Mucosa of stomach (tissue), 1 donor: ENCODE measurements around the gene VPS37D.

ENCODE experiments used
- H3K27me3 ChIP-seq: one replicate; pipeline ENCODE4 v1.7.0; 2013; ENCODE audit warnings: mild to moderate bottlenecking, low read length; ENCODE audit not compliant: control insufficient read depth, insufficient read depth
- H3K36me3 ChIP-seq: one replicate; pipeline ENCODE4 v1.7.0; 2013; ENCODE audit warnings: low read length; ENCODE audit not compliant: control insufficient read depth, insufficient read depth
- H3K4me1 ChIP-seq: one replicate; pipeline ENCODE4 v1.7.0; 2013; ENCODE audit warnings: mild to moderate bottlenecking, low read length; ENCODE audit not compliant: control insufficient read depth, insufficient read depth
- H3K4me3 ChIP-seq: one replicate; pipeline ENCODE4 v1.7.0; 2013; ENCODE audit warnings: low read length
- H3K9ac ChIP-seq: one replicate; pipeline ENCODE4 v1.7.0; 2013; ENCODE audit warnings: mild to moderate bottlenecking, low read length, moderate library complexity
- H3K9me3 ChIP-seq: one replicate; pipeline ENCODE4 v1.7.0; 2013; ENCODE audit warnings: mild to moderate bottlenecking, low read length, moderate library complexity; ENCODE audit not compliant: control insufficient read depth
- donor health status: Pancreatic carcinoma.

VPS37D gene

DNA sequence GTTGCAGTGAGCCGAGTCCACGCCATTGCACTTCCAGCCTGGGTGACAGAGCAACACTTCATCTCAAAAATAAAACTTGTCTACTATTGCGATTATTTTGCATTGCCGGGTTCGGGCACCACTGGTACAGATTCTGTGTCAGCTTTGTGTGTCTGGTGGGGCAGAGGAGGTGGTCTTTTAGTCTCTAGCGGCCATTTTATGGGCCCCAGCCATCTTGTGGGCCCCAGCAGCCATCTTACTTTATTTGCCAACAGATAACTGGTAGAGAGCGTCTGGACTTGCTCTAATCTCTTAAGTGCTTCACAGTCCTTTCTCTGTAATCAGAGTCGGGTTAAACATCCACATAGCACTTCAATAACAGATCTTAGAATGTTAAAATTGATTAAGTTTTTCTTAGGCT is 20.7 kb downstream of the VPS37D start:
- H3K9me3 ChIP-seq, result no peaks in the 10 kb centered on the region
- no peaks in the 10 kb centered on the region for H3K27me3 ChIP-seq
- H3K4me3 ChIP-seq, result no peak overlapping the region
- no peak overlapping the region for H3K9ac ChIP-seq
- H3K36me3 ChIP-seq, result peaks cover 8% of the 10 kb centered on the region
- H3K4me1 ChIP-seq, result peaks cover 4% of the 10 kb centered on the region

DNA sequence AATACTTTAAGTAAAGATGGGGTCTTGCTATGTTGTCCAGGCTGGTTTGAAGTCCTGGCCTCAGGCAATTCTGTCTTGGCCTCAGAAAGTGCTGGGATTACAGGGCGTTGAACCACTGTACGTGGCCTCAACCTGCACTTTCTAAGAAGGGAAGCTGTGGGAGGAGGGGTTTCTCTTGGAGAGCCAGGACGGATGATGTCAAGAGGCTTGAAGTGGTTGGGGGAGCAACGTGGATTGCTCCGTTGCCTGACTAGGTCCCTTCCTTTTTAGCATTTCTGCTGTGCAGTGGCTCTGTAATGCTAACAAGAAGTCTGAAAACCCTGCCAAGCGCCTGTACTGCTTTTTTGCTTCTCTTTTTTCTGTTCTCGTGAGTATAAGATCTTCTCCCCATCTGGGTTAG is 23.0 kb downstream of the VPS37D start:
- Histone ChIP-seq H3K9ac (no peak overlapping the region), H3K36me3 (peaks cover 16% of the 10 kb centered on the region), H3K4me1 (no peaks in the 10 kb centered on the region)

DNA sequence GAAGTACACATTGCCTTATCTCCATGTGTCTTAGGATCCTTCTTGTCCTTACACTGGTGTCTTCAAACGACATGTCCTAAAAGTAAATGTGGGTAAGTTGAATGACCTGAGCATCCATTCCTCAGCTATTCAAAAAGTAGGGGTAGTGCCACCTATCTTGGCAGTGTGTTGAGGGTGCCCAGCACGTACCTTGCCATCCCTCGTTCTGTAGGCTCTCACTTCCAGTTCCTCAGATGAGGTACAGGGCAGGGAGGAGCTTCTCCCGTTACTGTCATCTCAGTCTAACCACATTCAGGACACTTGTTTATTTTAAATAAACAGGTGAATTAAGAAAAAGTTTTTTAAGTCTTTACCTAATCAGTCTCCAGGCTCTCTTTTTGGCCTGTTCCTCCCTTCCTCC is 28.7 kb downstream of the VPS37D start:
- Histone ChIP-seq H3K9me3 (no peaks in the 10 kb centered on the region), H3K27me3 (no peaks in the 10 kb centered on the region), H3K4me3 (no peak overlapping the region), H3K9ac (no peak overlapping the region), H3K4me1 (peaks cover 4% of the 10 kb centered on the region), H3K36me3 (peaks cover 21% of the 10 kb centered on the region)

More for the DNA sequence above, 23.0 kb downstream of the VPS37D start:
- no peaks in the 10 kb centered on the region for H3K27me3 ChIP-seq
- H3K9me3 ChIP-seq, result no peaks in the 10 kb centered on the region
- no peak overlapping the region for H3K4me3 ChIP-seq

DNA sequence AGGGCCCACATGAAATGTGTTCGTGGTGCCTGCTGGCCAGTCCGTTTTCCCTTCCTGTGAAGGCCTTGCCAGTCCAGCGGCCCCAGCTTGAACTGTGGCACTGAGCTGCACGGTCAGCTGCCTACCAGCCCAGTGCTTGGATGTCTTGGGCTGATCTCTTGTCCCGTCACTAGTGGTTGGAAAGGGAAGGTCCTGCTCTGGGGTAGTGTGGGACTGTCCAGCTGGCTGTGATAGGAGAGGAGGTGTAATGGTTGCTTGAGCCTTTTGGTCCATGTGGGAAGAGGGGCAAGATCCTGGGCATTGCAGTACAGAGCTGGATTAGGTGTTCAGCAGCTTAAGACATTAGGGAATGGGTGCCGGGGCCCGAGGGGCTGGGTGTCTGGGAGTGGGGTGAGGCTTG is 30.8 kb downstream of the VPS37D start:
- no peak overlapping the region for H3K4me3 ChIP-seq
- peaks cover 13% of the 10 kb centered on the region for H3K36me3 ChIP-seq
- H3K9me3 ChIP-seq, result no peaks in the 10 kb centered on the region
- no peaks in the 10 kb centered on the region for H3K27me3 ChIP-seq
- no peak overlapping the region for H3K9ac ChIP-seq
- H3K4me1 ChIP-seq, result peaks cover 5% of the 10 kb centered on the region

DNA sequence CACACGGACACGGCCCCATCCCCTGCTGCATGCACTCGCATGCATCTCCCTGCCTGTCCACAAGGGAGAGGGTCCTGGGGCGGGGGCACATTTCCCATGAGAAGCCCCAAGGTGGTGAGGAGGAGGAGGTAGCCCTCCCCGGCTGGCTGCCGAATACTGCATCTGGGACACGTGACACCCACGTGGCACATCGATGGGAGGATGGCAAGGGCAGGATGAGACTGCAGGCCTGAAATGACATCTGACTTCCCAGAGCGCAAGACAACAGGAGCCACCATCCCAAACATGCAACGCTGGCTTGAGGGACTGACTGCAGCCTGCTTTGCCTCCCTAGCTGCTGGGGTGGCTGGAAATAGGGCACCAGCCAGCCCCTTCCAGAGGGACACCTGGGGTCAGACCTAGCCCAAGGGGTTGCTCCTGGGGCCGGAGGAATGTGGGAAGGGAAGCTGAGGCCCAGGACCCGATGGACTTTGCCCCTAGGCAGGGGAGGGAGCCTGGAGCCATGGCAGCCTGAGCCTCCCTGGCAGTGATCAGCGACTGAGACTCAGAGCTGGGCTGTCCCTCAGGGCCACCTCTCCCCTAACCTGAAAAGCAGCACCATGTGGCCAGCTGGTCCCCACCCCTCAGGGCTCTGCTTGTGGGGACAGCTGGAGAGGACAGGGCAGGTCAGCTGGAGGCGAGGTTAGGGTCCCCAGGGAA is 31.9 kb downstream of the VPS37D start:
- Histone ChIP-seq H3K36me3 (peaks cover 10% of the 10 kb centered on the region), H3K4me3 (no peak overlapping the region), H3K9ac (no peak overlapping the region), H3K9me3 (no peaks in the 10 kb centered on the region), H3K4me1 (peaks cover 14% of the 10 kb centered on the region), H3K27me3 (no peaks in the 10 kb centered on the region)

DNA sequence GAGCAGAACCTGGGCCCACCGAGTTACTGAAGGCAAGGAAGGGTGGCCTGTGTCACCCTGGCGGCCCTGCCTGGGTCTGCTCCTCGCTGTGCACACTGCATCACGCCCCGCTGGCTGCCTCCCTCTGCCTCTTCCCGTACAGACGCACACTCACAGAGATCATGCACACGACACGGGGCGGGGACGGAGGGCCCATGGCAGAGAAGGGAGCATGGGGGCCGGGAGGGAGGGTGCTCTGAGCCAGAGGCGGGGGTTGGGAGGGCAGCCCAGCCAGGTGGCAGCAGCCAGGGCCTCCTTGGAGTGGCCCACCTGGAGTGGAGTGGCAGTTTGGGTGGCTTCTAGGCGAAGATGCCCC is 32.4 kb downstream of the VPS37D start:
- Histone ChIP-seq H3K36me3 (peaks cover 6% of the 10 kb centered on the region), H3K27me3 (no peaks in the 10 kb centered on the region), H3K9ac (no peak overlapping the region), H3K9me3 (no peaks in the 10 kb centered on the region), H3K4me1 (peaks cover 19% of the 10 kb centered on the region), H3K4me3 (no peak overlapping the region)

DNA sequence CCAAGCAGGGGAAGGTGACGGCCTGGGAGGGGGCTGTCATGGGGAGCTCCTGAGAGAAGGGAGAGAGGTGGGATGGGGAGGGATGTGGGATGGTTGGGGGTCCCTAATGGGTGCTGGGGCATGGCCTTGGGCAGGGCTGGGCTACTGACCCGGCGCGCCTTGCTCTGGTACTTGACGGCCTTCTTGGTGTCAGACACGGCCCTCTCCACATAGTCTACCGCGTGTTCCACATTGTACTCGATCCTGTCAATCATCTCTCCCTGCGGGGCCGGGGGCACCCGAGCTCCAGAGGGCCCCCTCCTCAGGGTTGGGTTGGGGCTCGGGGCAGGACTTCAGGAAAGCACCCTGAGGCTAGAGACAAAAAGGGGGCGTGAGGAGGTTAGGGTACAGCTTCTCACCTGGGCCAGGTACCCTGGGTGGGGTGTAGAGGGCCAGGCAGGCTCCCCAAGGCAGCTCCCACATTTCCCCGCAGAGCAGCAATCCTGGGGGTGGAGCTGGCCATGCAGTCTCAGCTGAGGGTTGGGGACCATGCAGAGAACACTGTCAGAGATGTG is 33.0 kb downstream of the VPS37D start:
- Histone ChIP-seq H3K4me1 (peaks cover 25% of the 10 kb centered on the region), H3K9me3 (no peaks in the 10 kb centered on the region), H3K36me3 (peaks cover 6% of the 10 kb centered on the region), H3K4me3 (no peak overlapping the region), H3K27me3 (no peaks in the 10 kb centered on the region), H3K9ac (no peak overlapping the region)

DNA sequence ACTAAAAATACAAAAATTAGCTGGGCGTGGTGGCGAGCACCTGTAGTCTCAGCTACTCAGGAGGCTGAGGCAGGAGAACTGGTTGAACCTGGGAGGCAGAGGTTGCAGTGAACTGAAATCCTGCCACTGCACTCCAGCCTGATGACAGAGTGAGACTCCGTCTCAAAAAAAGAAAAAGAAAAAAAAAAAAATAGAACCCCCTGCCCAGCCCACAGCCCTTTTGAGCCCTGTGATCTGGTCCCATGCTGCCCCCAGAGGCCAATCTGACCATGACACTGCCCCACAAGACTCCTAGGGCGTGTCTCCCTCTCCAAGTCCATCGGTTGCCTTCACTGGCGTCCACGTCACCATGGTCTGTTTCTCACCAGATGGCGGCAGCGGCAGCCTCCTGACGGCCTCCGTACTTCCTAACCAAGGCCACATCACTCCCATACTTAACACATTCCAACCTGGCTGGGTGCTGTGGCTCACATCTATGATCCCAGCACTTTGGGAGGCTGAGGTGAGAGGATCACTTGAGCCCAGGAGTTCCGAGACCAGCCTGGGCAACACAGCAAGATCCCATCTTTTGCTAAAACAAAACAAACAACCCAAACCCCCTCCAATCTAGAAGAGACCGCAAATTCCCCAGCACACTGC is 33.8 kb downstream of the VPS37D start:
- Histone ChIP-seq H3K27me3 (no peaks in the 10 kb centered on the region), H3K9ac (no peak overlapping the region), H3K4me3 (no peak overlapping the region), H3K9me3 (no peaks in the 10 kb centered on the region), H3K36me3 (peaks cover 6% of the 10 kb centered on the region), H3K4me1 (peaks cover 33% of the 10 kb centered on the region)

DNA sequence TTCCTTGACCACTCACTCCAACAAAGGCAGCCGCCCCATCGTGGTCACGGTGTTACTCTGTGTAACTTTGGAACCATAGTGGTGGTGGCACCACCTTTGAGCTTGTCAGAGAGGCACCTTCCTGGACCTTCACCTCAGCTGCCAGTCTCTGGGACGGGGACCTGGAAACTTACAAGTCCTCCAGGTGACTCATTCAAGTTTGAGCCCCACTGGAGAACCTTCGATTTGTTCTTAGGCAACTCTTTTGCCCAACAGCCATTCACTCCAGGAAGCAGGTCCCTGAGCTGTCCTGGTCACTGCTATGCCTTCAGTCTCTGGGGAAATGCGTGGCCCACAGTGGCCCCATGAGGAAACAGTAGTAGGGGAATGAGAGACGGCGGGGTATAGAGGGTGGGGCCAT is 34.6 kb downstream of the VPS37D start:
- Histone ChIP-seq H3K4me1 (peaks cover 40% of the 10 kb centered on the region), H3K27me3 (no peaks in the 10 kb centered on the region), H3K36me3 (peaks cover 6% of the 10 kb centered on the region), H3K4me3 (no peak overlapping the region), H3K9ac (no peak overlapping the region), H3K9me3 (no peaks in the 10 kb centered on the region)

DNA sequence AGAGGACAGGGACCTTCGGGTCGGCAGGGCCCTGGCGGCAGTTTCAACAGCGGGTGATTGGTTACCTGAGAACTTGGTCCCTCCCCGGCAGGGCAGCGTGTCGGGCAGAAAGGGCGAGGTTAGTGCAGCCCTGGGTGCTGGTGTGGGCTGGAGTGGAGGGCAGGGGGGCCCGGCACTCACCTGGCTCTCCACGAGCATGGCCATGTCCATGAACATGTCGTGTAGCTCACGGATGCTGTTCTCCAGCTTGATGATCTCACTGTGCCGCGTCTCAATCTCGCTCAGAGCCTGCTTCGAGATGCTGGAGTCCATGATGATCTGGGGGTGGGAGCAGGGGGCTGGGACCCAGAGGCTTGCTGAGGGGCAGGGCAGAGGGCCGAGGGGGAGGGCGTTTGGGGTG is 35.0 kb downstream of the VPS37D start:
- peaks cover 44% of the 10 kb centered on the region for H3K4me1 ChIP-seq
- H3K9me3 ChIP-seq, result no peaks in the 10 kb centered on the region
- no peak overlapping the region for H3K9ac ChIP-seq
- H3K27me3 ChIP-seq, result no peaks in the 10 kb centered on the region
- peaks cover 6% of the 10 kb centered on the region for H3K36me3 ChIP-seq
- H3K4me3 ChIP-seq, result no peak overlapping the region

DNA sequence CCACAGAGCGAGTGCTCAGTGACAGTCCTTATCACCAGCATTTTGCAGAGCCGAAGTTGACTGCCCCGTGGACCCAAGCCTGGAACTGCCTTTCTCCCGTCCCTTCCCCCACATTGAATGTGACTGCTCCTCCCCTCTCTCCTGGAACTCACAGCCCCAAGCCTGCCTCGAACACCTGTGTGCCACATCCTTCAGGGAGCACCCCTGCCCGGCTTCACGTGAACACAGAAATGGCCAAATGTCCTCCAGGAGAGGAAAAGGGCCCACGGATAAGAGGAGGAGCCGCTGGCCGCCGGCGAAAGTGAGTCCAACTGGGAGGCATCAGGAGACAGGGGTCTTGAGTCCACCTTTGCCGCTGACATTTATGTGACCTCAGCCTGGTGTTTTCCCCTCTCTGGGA is 35.6 kb downstream of the VPS37D start:
- Histone ChIP-seq H3K36me3 (peaks cover 6% of the 10 kb centered on the region), H3K4me3 (no peak overlapping the region), H3K9ac (no peak overlapping the region), H3K9me3 (no peaks in the 10 kb centered on the region), H3K27me3 (no peaks in the 10 kb centered on the region), H3K4me1 (peaks cover 44% of the 10 kb centered on the region)

DNA sequence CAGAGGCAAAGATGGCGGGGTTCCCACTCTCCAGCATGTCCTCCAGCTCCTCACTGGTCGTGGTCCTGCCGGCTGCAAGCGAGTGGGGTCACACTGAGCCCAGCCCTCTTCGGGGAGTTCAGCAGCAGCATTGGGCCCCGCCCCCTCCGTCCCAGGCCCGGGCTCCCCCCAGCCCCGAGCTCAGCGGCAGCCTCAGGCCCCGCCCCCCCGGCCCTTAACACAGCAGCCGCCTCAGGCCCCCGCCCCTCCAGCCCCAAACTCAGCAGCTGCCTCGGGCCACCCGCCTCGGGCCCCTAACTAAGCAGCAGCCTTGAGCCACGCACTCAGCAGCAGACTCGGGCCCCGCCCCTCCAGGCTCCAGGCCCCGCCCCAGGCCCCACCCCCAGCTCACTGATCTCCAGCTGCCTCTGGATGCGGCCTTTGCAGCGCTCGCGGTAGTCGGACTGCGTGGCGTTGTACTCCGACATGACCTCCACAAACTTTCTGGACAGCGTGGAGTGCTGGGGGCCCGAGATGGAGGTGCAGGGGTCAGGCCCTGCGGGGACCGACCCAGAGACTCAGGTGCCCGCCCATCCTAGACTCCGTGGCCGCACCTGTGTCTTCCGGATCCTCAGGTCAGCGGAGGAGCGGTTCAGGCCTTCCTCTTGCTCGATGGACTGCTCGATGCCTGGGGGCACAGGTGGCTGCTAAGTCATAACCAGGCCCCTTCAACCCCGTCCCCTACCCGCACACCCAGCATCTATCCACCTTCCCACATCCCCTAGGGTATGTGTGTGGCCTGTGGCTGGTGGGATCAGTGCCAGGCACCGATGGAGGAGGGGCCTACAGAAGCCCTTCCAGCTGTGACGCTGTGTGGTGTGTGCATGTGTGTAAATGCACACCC is 36.4 kb downstream of the VPS37D start:
- peak overlapping the region; percentile 41 for H3K4me3 ChIP-seq
- H3K9ac ChIP-seq, result no peak overlapping the region
- H3K4me1 ChIP-seq, result peaks cover 44% of the 10 kb centered on the region
- H3K27me3 ChIP-seq, result no peaks in the 10 kb centered on the region
- peaks cover 6% of the 10 kb centered on the region for H3K36me3 ChIP-seq
- H3K9me3 ChIP-seq, result no peaks in the 10 kb centered on the region
